Thyroid gland (tissue), 4 donors: ENCODE data around the gene CALD1.
A peak's percentile ranks its signal among the peaks of the same experiment; 100 is the strongest.

Experiments used
- CTCF ChIP-seq, 6 experiments: fragments of 200-600 bp in 3 of 6; fragments of 450-650 bp in 3 of 6; sonication (generic) in 3 of 6; IDR thresholded peaks; one replicate each; pipeline ENCODE4 v1.5.1; 2016 to 2019; ENCODE audit warnings: antibody characterized with exemption in 6 of 6, mild to moderate bottlenecking in 2 of 6, inconsistent platforms in 1 of 6, moderate library complexity in 1 of 6
- POLR2A ChIP-seq, 2 donors: fragments of 450-650 bp; IDR thresholded peaks; one replicate each; pipeline ENCODE4 v1.6.1; 2017; ENCODE audit warnings: antibody characterized with exemption in 2 of 2, mild to moderate bottlenecking in 2 of 2, moderate library complexity in 1 of 2

- peak in 4 of 6 experiments; percentile 22 to 50 (median 42) for TF ChIP-seq CTCF (IDR thresholded peaks at IDR 0.05)
- peak in 1 of 2 donors; percentile 56 for TF ChIP-seq POLR2A (IDR thresholded peaks at IDR 0.05)
These were observed 125.9 kb downstream of the CALD1 start for GRCh38 chr7:134905375-134905774.
